K562 (cell line): ENCODE data around the gene CCL13. TPM values are rescaled to one million over a fixed set of nuclear protein-coding genes. Genes with fewer than 3 reads are reported as not detected.

Source experiments
- ATAC-seq: fragments of 200-7000 bp; cut with Tn5 transposase; 3 replicates; pipeline ENCODE4 v1.9.1; 2020; ENCODE audit warnings: moderate library complexity
- BruUV-seq: library from RNA; stranded (reverse); fragments of 400-500 nt; replicated peaks from 2 replicates; lab custom pipeline; 2021; lab: Mats Ljungman, UMichigan
- CTCF ChIA-PET: fragments of 300-600 bp; formaldehyde crosslinking; extraction: SDS; loops from one replicate; lab custom pipeline; 2021; ENCODE audit warnings: low intra/inter-chr PET ratio; lab: Yijun Ruan, JAX
- POLR2A ChIA-PET: fragments of 300-600, 350-650 bp; sonication (Branson Sonifier 250); formaldehyde crosslinking; extraction: SDS; loops from one replicate; lab custom pipeline; 2021; ENCODE audit warnings: antibody characterized with exemption, inconsistent platforms; lab: Yijun Ruan, JAX
- DNase-seq, 4 experiments: peaks; one replicate each; pipeline versions ENCODE4 v3.0.0 to v3.0.0-alpha.2; 2011 to 2018; ENCODE audit warnings: low spot score in 3 of 4, mixed read lengths in 3 of 4; ENCODE audit errors: extremely low read depth in 1 of 4
- FAIRE-seq: peaks from 2 replicates; lab custom pipeline; 2011; peaks lifted over from hg19 to GRCh38; lab: Jason Lieb, UNC
- H2AFZ ChIP-seq: 2 replicates; pipeline ENCODE4 v1.6.0; 2011; ENCODE audit warnings: low read depth, low read length, control low read depth, inconsistent platforms
- H3K27ac ChIP-seq: fragments of 200-600 bp; 3 replicates; pipeline ENCODE4 v1.8.0; 2011; ENCODE audit warnings: low read depth, mild to moderate bottlenecking, control low read depth, inconsistent platforms, low read length, moderate library complexity, mixed read lengths; ENCODE audit errors: extremely low read depth
- H3K27me3 ChIP-seq, 2 experiments: fragments of 300-600 bp in 1 of 2; 2 replicates in 1 of 2; 3 replicates in 1 of 2; pipeline versions ENCODE4 v1.6.0 to v1.8.0; 2011; ENCODE audit warnings: inconsistent platforms in 2 of 2, low read length in 2 of 2, mild to moderate bottlenecking in 1 of 2, mixed read lengths in 1 of 2, moderate library complexity in 1 of 2; ENCODE audit not compliant: control insufficient read depth in 2 of 2, insufficient read depth in 2 of 2
- H3K36me3 ChIP-seq: fragments of 300-600 bp; 3 replicates; pipeline ENCODE4 v1.8.0; 2011; ENCODE audit warnings: mild to moderate bottlenecking, low read length, inconsistent platforms; ENCODE audit not compliant: control insufficient read depth, insufficient read depth
- H3K4me1 ChIP-seq, 2 experiments: fragments of 200-600 bp in 1 of 2; replicated peaks in 1 of 2; 2 replicates in 1 of 2; 3 replicates in 1 of 2; pipeline versions ENCODE4 v1.5.1 to v1.8.0; 2011; ENCODE audit warnings: inconsistent platforms in 2 of 2, low read length in 2 of 2, mild to moderate bottlenecking in 1 of 2, mixed read lengths in 1 of 2, moderate library complexity in 1 of 2; ENCODE audit not compliant: control insufficient read depth in 2 of 2, insufficient read depth in 2 of 2
- H3K4me2 ChIP-seq: 2 replicates; pipeline ENCODE4 v1.6.1; 2011; ENCODE audit warnings: low read length, control low read depth, inconsistent platforms, mixed read lengths; ENCODE audit not compliant: insufficient read depth
- H3K4me3 ChIP-seq: fragments of 200-600 bp; sonication (generic), shearing (Covaris generic); 2 replicates; pipeline ENCODE4 v1.5.1; 2016; ENCODE audit warnings: control low read depth, inconsistent platforms
- H3K79me2 ChIP-seq: fragments of 200-600 bp; 3 replicates; pipeline ENCODE4 v1.8.0; 2011; ENCODE audit warnings: low read length, inconsistent platforms; ENCODE audit not compliant: control insufficient read depth, insufficient read depth
- H3K9ac ChIP-seq, 2 experiments: 2 replicates each; pipeline versions ENCODE4 v1.6.0 to v1.6.1; 2011; ENCODE audit warnings: low read depth in 2 of 2, low read length in 2 of 2, control low read depth in 1 of 2, inconsistent platforms in 1 of 2, mild to moderate bottlenecking in 1 of 2, mixed read lengths in 1 of 2; ENCODE audit not compliant: insufficient read depth in 1 of 2
- H3K9me1 ChIP-seq: one replicate; pipeline ENCODE4 v1.6.0; 2011; ENCODE audit warnings: inconsistent platforms, mild to moderate bottlenecking, low read length, moderate library complexity; ENCODE audit not compliant: control insufficient read depth, insufficient read depth
- H3K9me3 ChIP-seq: replicated peaks from 2 replicates; pipeline ENCODE4 v1.5.1; 2011; ENCODE audit warnings: low read depth, low read length, inconsistent platforms; ENCODE audit not compliant: control insufficient read depth, insufficient read depth
- H4K20me1 ChIP-seq: replicated peaks from 2 replicates; pipeline ENCODE4 v1.6.1; 2011; ENCODE audit warnings: low read length, inconsistent platforms, mixed read lengths; ENCODE audit not compliant: control insufficient read depth, insufficient read depth
- ARID1B ChIP-seq: fragments of 450-650 bp; IDR thresholded peaks from 2 replicates; pipeline ENCODE4 v1.6.1; 2016; ENCODE audit warnings: antibody characterized with exemption, mild to moderate bottlenecking, inconsistent platforms
- ATF3 ChIP-seq, 2 experiments: fragments of 450-650 bp in 1 of 2; sonication (generic) in 1 of 2; formaldehyde crosslinking in 1 of 2; IDR thresholded peaks in 1 of 2; conservative IDR thresholded peaks in 1 of 2; 2 replicates each; pipeline versions ENCODE4 v1.6.1 to v1.8.1; 2016 to 2023; ENCODE audit warnings: mild to moderate bottlenecking in 2 of 2, moderate library complexity in 2 of 2, inconsistent platforms in 1 of 2, missing genetic modification reagents in 1 of 2
- CBX5 ChIP-seq: IDR thresholded peaks from 2 replicates; pipeline ENCODE4 v1.6.1; 2014; ENCODE audit warnings: low read depth, borderline replicate concordance
- CHCHD3 ChIP-seq: fragments of 250-450 bp; sonication (Bioruptor Pico); IDR thresholded peaks from 2 replicates; pipeline ENCODE4 v2.1.2; 2022; ENCODE audit warnings: mild to moderate bottlenecking
- MGA ChIP-seq: fragments of 450-650 bp; IDR thresholded peaks from 2 replicates; pipeline ENCODE4 v1.6.1; 2016; ENCODE audit warnings: mild to moderate bottlenecking, moderate library complexity
- NEUROD1 ChIP-seq: fragments of 150-350 bp; IDR thresholded peaks from 2 replicates; pipeline ENCODE4 v1.6.1; 2014; ENCODE audit warnings: borderline replicate concordance, low read length, low read depth; ENCODE audit not compliant: partially characterized antibody
- RBBP5 ChIP-seq: fragments of 200-600 bp; sonication (generic); IDR thresholded peaks from 2 replicates; pipeline ENCODE4 v1.6.1; 2012; ENCODE audit warnings: borderline replicate concordance, mild to moderate bottlenecking, low read length, control low read depth, inconsistent platforms; ENCODE audit not compliant: insufficient read depth, poor library complexity, severe bottlenecking
- WGBS: fragments of 100-300 bp; shearing (Covaris generic); methylation state at CpG from one replicate; pipeline ENCODE4 v1.1.6; 2016; ENCODE audit warnings: low coverage, mixed read lengths; ENCODE audit not compliant: insufficient coverage; ENCODE audit errors: missing lambda C conversion rate; 5-methylcytosine and 5-hydroxymethylcytosine counted together
- in situ Hi-C: fragments of 300-500 bp; cut with MboI; formaldehyde crosslinking; loops from 4 replicates; pipeline ENCODE4 v1.15.0; 2018; ENCODE audit warnings: inconsistent platforms, mixed read lengths
- intact Hi-C: fragments of 100-400 bp; cut with micrococcal nuclease; formaldehyde crosslinking; loops from 2 replicates; pipeline ENCODE4 v1.14.2; 2022
- polyA plus RNA-seq, 8 experiments: library from polyadenylated mRNA; depleted of rRNA in 4 of 8; stranded (reverse) in 5 of 8; unstranded in 3 of 8; fragments of >200 nt; fragmentation: Nextera tagmentation in 2 of 8; fragmentation: Illumina TruSeq in 1 of 8; extraction: Ambion mirVana in 2 of 8; extraction: Trizol in 1 of 8; gene quantifications; 2 replicates each; pipeline versions ENCODE4 v1.2.1 to v1.2.3, GENCODE V29; 2011 to 2014; ENCODE audit warnings: inconsistent platforms in 1 of 8, missing spikeins in 1 of 8
- total RNA-seq, 7 experiments: library from RNA; depleted of rRNA in 6 of 7; stranded (reverse); fragments of >200 nt in 6 of 7; fragmentation: Illumina TruSeq in 2 of 7; extraction: Trizol in 2 of 7; gene quantifications; 2 replicates each; pipeline versions ENCODE4 v1.2.1 to v1.2.3, GENCODE V29; 2011 to 2021; ENCODE audit warnings: low replicate concordance in 1 of 7

Gene CCL13
- total and polyA plus RNA-seq, 9 of the 15 experiments (the other 6 are each of a cell fraction or from before 2014, with no cell fraction given) = not detected

GRCh38 chr17:34386697-34387550, 30.6 kb downstream of the CCL13 start:
- WGBS = 11% methylated on average over 5 of the region's 5 CpGs
- H3K9ac ChIP-seq = peak overlapping the region in 1 of 2 experiments; percentile 37; a peak in 1 of 4 replicates
- ChIA-PET POLR2A (interaction anchor here (0.7 to 1.5 kb wide), 2 partner anchors 11 to 467 kb away, joined by 3 to 4 read pairs; no protein-coding TSS in a partner anchor), CTCF (no interaction called here)
- H3K36me3 ChIP-seq = no peaks in the 10 kb centered on the region
- H3K79me2 ChIP-seq = no peaks in the 10 kb centered on the region
- peak overlapping the region; percentile 80 for H2AFZ ChIP-seq
- peaks cover 0 to 4% of the 10 kb centered on the region in 2 experiments; a peak in 1 of 5 replicates for H3K27me3 ChIP-seq
- DNase-seq (peak in 2 of 4 experiments; percentile 18 to 37), FAIRE-seq (peak; percentile 76), ATAC-seq (peak; percentile 58; the same call in 2 of the 3 replicates)
- intact Hi-C loops = no loop called here
- H3K4me2 ChIP-seq = peak overlapping the region; percentile 16
- H3K4me1 ChIP-seq = peaks cover 3 to 39% of the 10 kb centered on the region in 2 experiments; a peak in 2 of 5 replicates
- BruUV-seq = no TSS peak
- H3K27ac ChIP-seq = peak overlapping the region; percentile 70; the same call in 2 of the 3 replicates
- H3K9me1 ChIP-seq = no peaks in the 10 kb centered on the region
- in situ Hi-C loops = no loop called here
- H3K9me3 ChIP-seq = no peaks in the 10 kb centered on the region
- no peaks in the 10 kb centered on the region for H4K20me1 ChIP-seq
- no peak overlapping the region for H3K4me3 ChIP-seq
- TF ChIP-seq NEUROD1 (no peak), CBX5 (no peak), RBBP5 (no peak), CHCHD3 (no peak), ARID1B (peak; percentile 56), ATF3 (IDR thresholded peaks at IDR 0.05) (peak; percentile 80), ATF3 (CRISPR knock-in tag; conservative IDR thresholded peaks at IDR 0.05) (no peak), MGA (peak; percentile 29; the same call in 1 of the 2 replicates)
